ENCODE data around the gene RAB11FIP3. TPM values are rescaled to one million over a fixed set of nuclear protein-coding genes. Genes with fewer than 3 reads are reported as not detected.

RAB11FIP3 gene
- total and polyA plus RNA-seq, 2 of the 13 experiments (the other 11 are each of a cell fraction or from before 2014, with no cell fraction given), result 34.3 to 57.6 TPM

DNA sequence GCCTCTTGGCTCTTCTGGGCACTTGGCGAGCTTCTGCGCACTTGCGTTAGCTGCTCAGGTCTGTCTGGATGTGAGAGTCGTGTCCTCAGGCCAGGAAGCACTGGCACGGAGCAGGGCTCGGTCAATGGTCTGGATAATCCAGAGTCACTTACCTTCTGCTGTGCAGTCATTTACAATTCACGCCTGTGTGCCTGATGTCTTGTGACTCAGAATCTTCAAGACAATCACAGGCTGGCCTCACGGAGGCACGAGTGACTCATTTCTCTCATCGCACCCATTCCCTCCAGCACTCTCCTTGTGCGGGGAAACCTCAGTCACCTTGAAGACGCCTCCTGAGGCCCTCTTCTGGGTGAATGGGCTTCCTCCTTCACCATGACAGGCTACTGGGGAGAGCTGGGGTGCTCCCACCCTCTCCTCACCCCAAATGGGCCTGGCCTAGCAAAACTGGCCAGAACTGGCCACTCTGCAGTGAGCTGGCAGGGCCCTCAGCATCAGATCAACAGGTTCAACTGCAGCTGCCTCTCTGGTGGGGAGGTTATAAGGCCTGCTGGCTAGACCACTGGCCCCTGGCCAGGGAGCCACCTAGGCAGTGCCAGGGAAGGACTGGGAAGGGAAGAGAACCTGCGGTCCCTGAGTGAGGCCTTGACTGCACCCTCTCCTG, 100.2 kb downstream of the RAB11FIP3 start (continued):
- TF ChIP-seq, protein P1, sequence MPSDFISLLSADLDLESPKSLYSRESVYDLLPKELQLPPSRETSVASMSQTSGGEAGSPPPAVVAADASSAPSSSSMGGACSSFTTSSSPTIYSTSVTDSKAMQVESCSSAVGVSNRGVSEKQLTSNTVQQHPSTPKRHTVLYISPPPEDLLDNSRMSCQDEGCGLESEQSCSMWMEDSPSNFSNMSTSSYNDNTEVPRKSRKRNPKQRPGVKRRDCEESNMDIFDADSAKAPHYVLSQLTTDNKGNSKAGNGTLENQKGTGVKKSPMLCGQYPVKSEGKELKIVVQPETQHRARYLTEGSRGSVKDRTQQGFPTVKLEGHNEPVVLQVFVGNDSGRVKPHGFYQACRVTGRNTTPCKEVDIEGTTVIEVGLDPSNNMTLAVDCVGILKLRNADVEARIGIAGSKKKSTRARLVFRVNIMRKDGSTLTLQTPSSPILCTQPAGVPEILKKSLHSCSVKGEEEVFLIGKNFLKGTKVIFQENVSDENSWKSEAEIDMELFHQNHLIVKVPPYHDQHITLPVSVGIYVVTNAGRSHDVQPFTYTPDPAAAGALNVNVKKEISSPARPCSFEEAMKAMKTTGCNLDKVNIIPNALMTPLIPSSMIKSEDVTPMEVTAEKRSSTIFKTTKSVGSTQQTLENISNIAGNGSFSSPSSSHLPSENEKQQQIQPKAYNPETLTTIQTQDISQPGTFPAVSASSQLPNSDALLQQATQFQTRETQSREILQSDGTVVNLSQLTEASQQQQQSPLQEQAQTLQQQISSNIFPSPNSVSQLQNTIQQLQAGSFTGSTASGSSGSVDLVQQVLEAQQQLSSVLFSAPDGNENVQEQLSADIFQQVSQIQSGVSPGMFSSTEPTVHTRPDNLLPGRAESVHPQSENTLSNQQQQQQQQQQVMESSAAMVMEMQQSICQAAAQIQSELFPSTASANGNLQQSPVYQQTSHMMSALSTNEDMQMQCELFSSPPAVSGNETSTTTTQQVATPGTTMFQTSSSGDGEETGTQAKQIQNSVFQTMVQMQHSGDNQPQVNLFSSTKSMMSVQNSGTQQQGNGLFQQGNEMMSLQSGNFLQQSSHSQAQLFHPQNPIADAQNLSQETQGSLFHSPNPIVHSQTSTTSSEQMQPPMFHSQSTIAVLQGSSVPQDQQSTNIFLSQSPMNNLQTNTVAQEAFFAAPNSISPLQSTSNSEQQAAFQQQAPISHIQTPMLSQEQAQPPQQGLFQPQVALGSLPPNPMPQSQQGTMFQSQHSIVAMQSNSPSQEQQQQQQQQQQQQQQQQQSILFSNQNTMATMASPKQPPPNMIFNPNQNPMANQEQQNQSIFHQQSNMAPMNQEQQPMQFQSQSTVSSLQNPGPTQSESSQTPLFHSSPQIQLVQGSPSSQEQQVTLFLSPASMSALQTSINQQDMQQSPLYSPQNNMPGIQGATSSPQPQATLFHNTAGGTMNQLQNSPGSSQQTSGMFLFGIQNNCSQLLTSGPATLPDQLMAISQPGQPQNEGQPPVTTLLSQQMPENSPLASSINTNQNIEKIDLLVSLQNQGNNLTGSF (CRISPR knock-in tag; IDR thresholded peaks at IDR 0.05), result no peak
- TF ChIP-seq, protein P2, sequence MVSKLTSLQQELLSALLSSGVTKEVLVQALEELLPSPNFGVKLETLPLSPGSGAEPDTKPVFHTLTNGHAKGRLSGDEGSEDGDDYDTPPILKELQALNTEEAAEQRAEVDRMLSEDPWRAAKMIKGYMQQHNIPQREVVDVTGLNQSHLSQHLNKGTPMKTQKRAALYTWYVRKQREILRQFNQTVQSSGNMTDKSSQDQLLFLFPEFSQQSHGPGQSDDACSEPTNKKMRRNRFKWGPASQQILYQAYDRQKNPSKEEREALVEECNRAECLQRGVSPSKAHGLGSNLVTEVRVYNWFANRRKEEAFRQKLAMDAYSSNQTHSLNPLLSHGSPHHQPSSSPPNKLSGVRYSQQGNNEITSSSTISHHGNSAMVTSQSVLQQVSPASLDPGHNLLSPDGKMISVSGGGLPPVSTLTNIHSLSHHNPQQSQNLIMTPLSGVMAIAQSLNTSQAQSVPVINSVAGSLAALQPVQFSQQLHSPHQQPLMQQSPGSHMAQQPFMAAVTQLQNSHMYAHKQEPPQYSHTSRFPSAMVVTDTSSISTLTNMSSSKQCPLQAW (CRISPR knock-in tag; IDR thresholded peaks at IDR 0.05), result no peak
- TF ChIP-seq JARID2 (CRISPR knock-in tag; IDR thresholded peaks at IDR 0.05; ENCODE audit: insufficient replicate concordance) (no peak), HOXA3 (CRISPR knock-in tag; IDR thresholded peaks at IDR 0.05) (no peak), PPARG (CRISPR knock-in tag; conservative IDR thresholded peaks at IDR 0.05) (no peak), ESRRA (CRISPR knock-in tag; IDR thresholded peaks at IDR 0.05; ENCODE audit: low read depth) (no peak), DR1 (CRISPR knock-in tag; IDR thresholded peaks at IDR 0.05) (no peak), ZNF781 (CRISPR knock-in tag; IDR thresholded peaks at IDR 0.05; ENCODE audit: borderline replicate concordance, not compliant biosample characterization) (no peak)
- TF ChIP-seq, protein P3, sequence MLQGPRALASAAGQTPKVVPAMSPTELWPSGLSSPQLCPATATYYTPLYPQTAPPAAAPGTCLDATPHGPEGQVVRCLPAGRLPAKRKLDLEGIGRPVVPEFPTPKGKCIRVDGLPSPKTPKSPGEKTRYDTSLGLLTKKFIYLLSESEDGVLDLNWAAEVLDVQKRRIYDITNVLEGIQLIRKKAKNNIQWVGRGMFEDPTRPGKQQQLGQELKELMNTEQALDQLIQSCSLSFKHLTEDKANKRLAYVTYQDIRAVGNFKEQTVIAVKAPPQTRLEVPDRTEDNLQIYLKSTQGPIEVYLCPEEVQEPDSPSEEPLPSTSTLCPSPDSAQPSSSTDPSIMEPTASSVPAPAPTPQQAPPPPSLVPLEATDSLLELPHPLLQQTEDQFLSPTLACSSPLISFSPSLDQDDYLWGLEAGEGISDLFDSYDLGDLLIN (CRISPR knock-in tag; IDR thresholded peaks at IDR 0.05; ENCODE audit: borderline replicate concordance), result no peak
- TF ChIP-seq, protein P4, sequence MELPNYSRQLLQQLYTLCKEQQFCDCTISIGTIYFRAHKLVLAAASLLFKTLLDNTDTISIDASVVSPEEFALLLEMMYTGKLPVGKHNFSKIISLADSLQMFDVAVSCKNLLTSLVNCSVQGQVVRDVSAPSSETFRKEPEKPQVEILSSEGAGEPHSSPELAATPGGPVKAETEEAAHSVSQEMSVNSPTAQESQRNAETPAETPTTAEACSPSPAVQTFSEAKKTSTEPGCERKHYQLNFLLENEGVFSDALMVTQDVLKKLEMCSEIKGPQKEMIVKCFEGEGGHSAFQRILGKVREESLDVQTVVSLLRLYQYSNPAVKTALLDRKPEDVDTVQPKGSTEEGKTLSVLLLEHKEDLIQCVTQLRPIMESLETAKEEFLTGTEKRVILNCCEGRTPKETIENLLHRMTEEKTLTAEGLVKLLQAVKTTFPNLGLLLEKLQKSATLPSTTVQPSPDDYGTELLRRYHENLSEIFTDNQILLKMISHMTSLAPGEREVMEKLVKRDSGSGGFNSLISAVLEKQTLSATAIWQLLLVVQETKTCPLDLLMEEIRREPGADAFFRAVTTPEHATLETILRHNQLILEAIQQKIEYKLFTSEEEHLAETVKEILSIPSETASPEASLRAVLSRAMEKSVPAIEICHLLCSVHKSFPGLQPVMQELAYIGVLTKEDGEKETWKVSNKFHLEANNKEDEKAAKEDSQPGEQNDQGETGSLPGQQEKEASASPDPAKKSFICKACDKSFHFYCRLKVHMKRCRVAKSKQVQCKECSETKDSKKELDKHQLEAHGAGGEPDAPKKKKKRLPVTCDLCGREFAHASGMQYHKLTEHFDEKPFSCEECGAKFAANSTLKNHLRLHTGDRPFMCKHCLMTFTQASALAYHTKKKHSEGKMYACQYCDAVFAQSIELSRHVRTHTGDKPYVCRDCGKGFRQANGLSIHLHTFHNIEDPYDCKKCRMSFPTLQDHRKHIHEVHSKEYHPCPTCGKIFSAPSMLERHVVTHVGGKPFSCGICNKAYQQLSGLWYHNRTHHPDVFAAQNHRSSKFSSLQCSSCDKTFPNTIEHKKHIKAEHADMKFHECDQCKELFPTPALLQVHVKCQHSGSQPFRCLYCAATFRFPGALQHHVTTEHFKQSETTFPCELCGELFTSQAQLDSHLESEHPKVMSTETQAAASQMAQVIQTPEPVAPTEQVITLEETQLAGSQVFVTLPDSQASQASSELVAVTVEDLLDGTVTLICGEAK (IDR thresholded peaks at IDR 0.05), result no peak
- TF ChIP-seq, protein P4 (CRISPR knock-in tag; IDR thresholded peaks at IDR 0.05), result no peak
